Activated naive CD4-positive, alpha-beta T cell treated with Interleukin-2 at 50 U/mL for 16 hours (primary cell): Measurements from ENCODE around the gene MACF1.
"Not testable (repeated sequence)": the region's sequence is repeated elsewhere in the genome, so short reads cannot be mapped to it uniquely, and the experiment has no call there.

Experiments
- DNase-seq: peaks from one replicate; pipeline ENCODE4 v3.0.0-alpha.2; 2020

Gene MACF1

DNA sequence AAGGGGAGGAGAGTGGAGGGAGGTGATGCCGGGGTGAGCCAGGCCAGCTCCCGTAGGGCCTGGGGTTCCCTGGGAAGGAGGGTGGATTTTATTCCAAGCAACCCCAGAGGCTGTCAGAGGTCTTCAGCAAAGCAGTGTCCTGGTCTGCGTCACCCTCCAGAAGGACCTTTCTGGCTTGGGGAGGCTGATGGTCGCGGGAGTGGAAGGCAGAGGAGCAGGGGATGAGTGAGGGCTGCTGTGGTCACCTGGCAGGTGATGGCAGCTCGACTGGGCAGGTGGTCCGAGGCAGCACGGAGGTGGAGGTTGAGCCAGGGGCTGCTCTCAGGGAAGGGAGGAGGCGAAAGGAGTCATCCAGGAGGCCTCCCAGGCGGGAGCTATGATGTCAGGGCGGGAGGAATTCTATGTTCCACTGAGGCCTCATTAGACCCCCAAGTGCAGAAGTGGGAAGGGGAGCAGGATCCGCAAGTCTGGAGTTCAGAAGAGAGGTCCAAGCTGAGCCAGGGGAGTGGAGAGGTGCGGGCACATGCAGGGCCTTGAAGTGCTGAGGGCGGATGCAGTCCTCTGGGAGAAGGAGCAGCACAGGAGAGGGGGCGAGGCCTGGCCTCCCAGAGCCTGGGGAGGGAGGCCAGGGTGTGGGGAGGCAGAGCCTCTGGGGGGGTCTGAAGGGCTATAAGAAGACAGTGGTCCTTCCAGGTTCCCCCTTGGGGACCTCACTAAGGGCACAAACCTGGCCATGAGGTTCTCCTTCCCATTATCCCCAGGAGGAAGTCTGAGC is 320.3 kb downstream of the MACF1 start:
- DNase-seq = no peak

DNA sequence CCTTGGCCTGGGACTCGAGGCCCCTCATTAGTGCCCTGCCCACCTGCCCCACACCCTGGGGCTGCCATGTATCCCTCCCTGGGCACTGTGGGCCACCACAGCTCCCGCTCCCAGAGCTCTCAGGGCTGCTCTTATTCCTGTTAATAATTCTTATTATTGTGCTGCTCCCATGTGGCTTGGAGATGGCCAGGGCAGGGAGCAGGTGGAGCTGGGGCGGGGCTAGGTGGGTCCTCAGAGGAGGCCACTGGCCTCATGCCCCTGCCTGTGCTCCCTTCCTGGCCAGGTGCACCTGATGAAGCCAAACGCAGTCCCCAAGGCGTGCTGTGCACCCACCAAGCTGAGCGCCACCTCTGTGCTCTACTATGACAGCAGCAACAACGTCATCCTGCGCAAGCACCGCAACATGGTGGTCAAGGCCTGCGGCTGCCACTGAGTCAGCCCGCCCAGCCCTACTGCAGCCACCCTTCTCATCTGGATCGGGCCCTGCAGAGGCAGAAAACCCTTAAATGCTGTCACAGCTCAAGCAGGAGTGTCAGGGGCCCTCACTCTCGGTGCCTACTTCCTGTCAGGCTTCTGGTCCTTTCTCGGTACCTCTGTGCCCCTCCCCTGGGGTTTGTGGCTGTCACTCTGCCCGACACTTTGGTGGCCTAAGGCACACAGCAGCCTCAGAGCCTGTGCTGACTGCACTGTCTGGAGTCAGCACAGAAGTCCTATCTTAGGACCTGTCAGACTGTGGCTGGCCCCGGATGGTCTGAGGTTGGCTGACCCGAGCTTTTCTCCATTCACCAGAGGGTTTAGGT is 321.1 kb downstream of the MACF1 start:
- DNase-seq = no peak

DNA sequence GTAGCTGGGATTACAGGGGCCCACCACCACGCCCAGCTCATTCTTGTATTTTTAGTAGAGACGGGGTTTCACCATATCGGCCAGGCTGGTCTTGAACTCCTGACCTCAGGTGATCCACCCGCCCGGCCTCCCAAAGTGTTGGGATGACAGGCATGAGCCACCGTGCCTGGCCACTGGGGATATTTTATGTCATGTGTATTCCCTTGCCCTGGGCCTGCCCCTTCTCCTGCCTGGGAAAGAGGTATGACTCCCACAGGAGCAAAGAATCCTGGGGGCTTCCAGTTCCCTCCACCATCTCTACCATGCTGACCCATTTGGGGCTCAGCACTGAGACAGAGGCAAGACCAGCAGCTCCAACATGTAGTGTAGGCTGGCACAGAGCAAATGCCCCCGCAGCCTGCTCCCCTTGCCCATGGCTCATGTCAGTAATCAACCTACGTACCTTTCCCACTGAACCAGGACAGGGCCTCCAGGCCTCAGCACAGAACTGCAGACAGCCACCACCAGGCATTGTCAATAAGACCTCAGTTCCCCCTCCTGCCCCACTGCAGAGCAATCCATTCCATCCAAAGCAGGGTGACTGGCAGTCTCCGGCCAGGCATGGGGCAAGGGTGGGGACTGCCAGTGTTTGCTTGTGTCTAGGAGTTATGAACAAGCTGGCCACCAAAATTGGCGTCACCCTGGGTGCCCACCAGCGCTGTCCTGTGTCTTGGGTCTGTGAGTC is 322.1 kb downstream of the MACF1 start:
- no peak for DNase-seq

DNA sequence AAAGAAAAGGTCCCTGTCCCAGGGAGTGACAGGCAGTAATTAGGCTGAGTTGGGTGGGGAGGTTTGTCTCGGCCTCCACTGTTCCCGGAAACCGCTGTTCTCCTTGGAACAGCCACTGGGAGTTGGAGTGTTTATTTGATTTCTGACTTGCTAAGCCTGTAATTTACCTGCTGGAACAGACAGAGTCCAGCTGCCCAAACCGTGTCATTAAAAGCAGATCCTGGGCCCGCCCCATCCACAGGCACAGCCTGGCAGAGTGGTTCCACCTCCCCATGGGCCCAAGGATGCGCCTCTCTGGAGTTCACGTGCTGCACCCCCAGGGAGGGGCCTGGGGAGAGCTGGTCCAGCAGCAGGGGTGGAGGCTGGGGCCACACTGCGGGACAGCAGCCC is 322.7 kb downstream of the MACF1 start:
- not testable (repeated sequence) for DNase-seq

DNA sequence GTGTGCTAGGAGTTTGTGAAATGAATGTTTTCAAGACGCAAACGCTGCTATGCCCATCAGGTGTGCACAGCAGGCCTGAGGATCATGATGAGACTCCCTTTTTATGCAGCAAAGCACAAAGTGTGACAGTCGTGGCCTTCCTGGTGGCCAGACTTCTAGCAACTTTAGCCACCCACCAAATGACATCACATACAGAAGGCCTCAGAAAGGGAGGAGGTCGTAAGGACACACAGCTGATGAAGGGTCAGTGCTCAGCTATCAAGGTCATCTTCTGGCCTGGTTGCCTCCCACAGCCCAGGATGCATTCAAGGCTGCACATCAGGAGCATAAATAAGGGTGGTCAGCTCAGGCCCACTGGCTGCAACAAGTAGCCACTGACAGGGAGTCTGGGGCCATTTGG is 323.6 kb downstream of the MACF1 start:
- DNase-seq = no peak

DNA sequence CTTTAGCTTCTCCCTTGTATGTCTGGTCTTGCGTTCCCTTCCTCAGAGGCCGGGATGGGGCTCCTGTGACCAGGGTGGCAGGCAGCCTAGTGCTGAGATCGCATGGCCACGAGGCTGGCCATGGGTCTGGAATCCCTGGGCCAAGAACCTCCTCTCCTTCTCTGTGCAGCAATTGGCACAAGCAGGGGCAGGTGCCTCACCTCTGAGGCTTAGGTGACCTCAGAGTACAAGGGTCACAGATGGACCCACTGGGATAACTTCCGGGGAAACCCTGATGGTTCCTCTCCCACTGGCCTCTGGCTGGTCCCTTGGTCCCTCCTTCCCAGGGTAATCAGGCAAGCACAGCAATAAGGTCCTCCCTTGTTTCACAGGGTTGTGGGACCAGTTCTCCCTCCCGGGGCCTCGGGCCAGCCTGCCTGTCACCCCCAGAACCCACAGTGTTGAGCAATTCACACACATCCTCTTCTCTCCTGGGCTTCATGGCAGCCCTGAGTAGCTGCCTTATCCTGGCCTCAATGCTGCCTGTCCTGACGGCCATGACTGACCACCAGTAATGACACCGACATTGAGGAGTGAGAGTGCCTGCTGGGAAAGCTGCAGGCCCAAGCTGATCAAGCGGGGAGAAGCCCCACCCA is 325.5 kb downstream of the MACF1 start:
- DNase-seq = no peak

DNA sequence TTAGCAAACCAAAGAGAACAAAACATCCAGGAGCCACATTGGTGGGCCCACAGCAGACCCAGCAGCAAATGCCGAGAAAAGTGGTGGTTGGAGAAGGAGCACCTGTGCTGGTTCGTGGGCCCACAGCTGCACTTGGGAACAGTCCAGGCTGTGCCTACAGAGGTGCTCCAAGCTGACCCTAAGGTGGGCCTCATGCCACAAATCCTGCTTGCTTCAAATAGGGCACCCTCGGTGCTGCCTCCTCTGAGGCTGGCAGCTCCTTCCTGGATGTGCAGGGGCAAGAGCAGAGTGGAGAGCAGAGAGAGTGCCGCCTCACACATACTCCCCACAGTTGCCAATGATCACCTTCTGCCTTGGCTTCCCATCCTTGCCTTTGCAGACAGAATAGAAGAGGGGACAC is 327.0 kb downstream of the MACF1 start:
- no peak for DNase-seq

DNA sequence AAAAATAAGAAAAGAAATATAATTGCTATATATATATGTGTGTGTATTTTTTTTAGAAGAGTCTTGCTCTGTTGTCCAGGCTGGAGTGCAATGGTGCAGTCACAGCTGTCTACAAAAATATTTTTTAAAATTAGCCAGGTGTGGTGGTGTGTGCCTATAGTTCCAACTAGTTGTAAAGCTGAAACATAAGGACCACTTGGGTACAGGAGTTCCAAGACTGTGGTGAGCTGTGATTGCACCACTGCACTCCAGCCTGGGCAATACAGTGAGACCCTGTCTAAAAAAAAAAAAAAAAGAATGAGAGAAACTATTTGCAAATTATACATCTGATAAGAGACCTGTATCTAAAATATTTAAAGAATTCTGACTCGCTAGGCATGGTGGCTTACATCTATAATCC is 328.9 kb downstream of the MACF1 start:
- DNase-seq = no peak
